Activated CD4-positive, alpha-beta T cell treated with anti-CD3 and anti-CD28 coated beads for 1 hour (primary cell): Measurements from ENCODE around the gene COL6A3.
"Not testable (repeated sequence)": the region's sequence is repeated elsewhere in the genome, so short reads cannot be mapped to it uniquely, and the experiment has no call there.

ENCODE experiments used
- DNase-seq: peaks from one replicate; pipeline ENCODE4 v3.0.0-alpha.2; 2020

Gene COL6A3

DNA sequence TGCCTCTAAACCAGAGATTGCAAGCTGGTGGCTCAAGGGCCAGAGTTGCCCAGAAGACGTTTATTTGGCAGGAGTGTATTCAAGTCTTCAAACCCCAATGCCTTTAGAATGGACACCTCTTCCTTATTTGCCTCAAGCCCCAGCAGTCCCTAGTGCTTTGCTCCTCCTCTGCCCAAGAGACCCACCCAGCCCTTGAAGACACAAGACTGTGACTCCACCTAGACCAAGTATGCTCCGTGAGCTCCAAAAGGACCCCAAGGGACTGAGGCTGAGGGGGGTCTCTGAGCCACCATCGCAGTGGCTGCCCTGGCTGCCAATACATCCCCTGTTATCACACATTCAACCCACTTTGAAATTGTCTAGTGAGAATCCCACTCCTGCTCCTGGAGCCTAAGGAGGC, 99.3 kb downstream of the COL6A3 start:
- DNase-seq: no peak

- DNase-seq: no peak
Observed at GRCh38 chr2:237314198-237314597, 99.8 kb downstream of the COL6A3 start.

DNA sequence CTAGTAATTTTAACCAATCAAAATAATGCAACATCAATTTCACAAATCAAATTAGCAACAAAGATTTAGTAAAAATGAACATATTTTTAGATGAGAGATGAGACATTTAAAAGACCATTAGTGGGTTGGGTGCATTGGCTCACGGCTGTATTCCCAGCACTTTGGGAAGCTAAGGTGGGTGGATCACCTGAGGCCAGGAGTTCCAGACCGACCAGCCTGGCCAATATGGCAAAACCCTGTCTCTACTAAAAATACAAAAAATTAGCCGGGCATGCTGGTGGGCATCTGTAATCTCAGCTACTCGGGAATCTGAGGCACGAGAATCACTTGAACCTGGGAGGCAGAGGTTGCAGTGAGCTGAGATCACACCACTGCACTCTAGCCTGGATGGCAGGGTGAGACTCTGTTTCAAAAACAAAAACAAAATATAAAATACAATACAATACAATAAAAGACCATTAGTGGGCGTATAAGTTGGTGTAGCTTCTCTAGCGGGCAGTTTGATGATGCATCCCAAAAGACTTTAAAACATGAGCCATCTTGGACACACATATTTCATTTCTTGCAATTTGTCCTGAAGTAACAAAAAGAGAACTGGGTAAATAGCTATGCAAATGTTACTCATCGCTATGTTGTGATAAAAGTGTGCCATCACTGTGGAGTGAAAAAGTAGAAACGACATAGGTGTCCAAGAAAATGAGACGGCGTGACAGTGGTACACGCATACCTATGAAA, 101.8 kb downstream of the COL6A3 start:
- DNase-seq: no peak

DNA sequence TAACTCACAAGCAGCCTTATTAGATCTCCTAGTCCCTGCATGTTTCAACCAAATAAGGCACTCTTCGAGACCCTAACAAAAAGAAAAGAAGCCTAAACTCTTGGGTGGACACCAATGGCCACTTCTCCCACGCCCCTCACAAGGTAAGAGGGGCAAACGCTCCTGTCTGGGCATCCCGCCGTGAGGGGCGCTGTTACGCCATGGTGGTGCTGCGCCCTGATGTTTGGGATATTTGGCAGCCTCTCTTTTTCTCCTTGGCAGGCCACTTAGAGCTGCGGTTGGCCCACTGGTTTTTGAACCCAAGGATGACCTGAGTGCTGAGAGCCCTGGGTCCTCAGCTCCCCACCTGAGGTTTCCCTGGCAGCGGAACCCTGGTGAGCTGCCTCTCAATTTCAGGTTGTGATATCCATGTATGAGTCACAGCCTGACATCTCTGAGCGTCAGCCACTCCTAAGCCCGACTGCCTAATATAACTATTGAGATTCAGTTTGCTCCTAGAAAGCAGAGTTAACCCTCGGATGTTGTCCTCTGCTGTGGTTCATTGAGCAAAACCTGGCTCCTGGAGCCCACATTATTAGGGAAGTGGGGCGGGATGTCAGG, 103.3 kb downstream of the COL6A3 start:
- DNase-seq: no peak

GRCh38 chr2:237309416-237309815, 104.5 kb downstream of the COL6A3 start:
- DNase-seq: no peak

DNA sequence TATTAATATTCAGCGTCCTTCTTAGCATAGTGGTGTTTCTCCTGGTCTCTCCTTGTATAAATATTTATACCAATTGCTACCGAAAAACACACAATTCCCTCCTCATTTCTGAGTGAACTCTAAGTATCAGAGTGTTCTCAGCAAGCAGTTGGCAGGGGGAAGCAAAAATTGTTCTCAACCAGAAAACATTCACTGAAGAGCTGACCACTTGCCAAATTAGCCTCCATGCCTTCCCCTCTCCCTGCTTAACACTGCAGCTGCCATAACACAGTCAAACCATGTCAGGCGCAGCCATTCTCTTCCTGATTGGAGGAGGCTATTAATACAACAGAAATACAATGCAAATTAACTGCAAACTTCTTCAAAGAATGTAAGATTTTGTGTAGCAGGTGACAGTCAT, 105.0 kb downstream of the COL6A3 start:
- no peak for DNase-seq

DNA sequence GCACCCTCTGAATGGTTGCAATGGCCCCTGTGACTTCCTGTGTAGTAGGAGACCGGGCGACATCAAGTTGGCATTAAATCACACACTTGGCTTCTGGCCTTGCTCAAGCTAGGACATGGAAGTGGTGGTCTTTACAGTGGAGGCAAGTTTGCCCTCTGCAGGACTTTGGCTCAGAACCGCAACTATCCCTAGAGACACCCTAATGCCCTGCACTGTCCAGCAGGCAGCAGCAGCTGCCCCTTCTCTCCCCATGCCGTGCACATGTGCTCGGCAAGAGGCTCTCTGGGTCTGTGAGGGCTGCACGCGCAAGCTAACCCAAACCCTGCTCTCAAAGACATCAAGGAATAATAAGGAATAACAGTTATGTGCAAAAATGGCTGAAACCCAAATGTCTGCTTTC, 106.5 kb downstream of the COL6A3 start:
- no peak for DNase-seq

DNA sequence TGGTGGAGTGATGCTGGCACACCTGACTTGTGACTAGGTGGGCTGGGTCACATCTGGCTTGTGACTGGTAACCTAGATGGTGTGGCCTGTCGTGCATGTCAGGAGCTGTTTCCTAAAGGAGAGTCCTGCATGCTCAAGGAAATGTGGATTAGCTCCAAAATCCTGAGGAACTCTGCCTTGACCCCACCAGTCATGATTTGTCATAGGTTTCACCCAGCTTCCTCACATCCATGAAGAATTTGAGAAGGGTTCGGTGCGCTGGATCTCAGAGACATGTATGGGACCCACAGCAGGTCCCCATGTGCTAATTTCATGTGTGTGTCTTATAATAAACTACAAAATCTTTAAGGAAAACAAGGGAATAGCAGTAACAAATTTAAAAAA, 107.2 kb downstream of the COL6A3 start:
- DNase-seq: no peak

GRCh38 chr2:237306083-237306786, 107.7 kb downstream of the COL6A3 start:
- no peak for DNase-seq

GRCh38 chr2:237305579-237305978, 108.4 kb downstream of the COL6A3 start:
- DNase-seq: no peak

- DNase-seq: no peak
Observed at GRCh38 chr2:237304763-237305514, 109.0 kb downstream of the COL6A3 start.

GRCh38 chr2:237303244-237303643, 110.7 kb downstream of the COL6A3 start:
- not testable (repeated sequence) for DNase-seq

- DNase-seq: no peak
Observed at GRCh38 chr2:237301595-237301994, 112.4 kb downstream of the COL6A3 start.

GRCh38 chr2:237300739-237301138, 113.2 kb downstream of the COL6A3 start:
- DNase-seq: no peak

DNA sequence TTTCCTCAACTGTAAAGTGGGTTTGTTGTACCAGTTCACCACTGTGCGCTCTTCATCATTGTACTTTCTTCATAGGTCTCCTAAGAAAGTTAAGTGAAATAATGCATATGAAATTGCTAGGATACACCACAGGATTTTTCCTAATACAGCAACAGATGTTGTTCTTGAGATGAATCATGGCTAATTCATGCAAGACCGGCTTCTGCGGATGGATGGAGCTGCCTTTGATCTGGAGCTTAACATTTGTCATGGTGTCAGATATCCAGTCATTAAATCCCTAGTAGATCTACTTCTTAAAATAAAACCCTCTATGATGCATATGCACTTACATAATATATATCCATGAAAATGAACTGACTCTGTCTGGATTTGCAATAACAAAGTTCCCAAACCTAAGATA, 114.1 kb downstream of the COL6A3 start:
- DNase-seq: no peak

GRCh38 chr2:237298151-237299118, 115.5 kb downstream of the COL6A3 start:
- no peak for DNase-seq

DNA sequence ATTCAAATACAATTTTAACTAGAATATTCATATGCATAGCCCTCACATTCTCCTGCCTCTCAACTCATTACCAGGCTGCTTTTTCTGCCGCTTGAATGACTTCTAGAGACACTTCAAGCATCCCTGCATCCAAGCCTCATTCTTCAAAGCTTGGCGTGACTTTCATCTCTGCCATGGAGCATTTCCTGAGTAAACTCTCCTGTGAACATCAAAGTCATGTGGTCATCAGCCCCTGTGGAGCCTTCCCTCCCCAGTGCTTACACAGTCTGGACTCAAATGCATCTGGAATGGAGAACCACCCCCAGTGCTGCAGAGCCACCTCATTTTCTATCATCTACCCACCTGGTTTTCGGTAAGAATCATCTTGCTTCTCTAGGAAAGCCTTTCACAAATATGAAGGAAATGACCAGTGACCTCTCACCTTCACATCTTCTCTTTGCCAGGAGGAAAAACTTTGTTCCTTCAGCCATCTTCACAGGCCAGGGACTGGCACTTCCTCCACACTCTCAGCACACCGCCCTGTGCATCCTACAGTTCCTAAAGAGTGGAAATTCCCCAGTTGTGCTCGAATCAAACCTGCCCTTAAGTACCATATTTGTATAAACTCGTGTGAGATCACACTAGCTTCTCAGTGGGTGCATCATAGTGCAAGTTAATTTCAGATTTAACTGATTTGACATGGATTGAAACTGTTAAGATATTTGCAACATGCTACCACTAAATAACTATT, 116.4 kb downstream of the COL6A3 start:
- no peak for DNase-seq

DNA sequence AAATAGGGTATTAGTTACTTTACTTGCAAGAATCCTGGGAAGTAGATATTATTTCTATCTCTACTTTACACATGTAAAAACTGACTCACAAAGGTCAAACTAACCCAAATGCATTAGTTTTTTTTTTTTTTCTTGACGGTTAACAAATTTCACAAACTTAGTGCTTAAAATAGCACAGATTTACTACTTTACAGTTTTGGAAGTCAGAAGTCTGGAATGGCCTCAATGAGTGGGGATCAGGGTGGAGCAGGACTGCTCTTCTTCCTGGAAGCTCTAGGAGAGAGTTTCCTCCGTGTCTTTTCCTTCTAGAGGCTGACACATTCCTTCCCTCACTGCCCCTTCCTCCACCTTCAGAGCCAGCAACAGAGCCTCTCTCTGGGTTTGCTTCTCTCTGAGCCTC, 117.2 kb downstream of the COL6A3 start:
- DNase-seq: no peak

DNA sequence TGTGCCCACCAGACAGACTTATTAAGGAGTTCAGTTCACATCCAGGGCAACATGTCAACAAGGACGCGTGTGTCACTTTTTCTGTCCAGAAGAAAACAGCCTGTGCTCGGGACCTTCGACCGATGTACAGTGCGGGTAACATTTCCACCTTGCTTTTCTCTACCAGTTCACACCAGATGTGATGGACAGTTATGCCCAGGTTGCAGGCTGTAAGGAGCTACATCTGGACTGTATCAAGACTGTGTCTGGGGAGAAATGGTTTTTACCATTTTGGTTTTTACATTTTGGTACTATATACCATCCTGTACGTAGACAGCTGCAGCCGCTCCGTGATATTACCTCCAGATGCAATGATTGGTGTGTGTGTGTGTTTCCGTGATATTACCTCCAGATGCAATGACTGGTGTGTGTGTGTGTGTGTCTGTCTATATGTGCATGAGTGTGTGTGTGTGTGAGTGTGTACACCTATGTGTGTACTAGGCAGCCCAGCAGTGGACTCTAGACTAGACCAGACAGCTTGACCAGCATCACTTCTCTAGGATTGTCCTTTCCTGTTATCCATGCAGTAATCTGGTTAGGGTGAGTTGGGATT, 118.0 kb downstream of the COL6A3 start:
- DNase-seq: no peak

GRCh38 chr2:237294460-237294859, 119.5 kb downstream of the COL6A3 start:
- no peak for DNase-seq

- DNase-seq: no peak
Observed at GRCh38 chr2:237293978-237294377, 120.0 kb downstream of the COL6A3 start.
